DMS114 treated with DMSO at 0.1 percent for 48 hours (cell line): ENCODE measurements around the gene CYP4F22.
"Not testable (repeated sequence)": the region's sequence is repeated elsewhere in the genome, so short reads cannot be mapped to it uniquely, and the experiment has no call there.

ENCODE experiments used
- DNase-seq: peaks from one replicate; lab custom pipeline; 2025; ENCODE audit not compliant: unreplicated experiment; lab: John Stamatoyannopoulos, UW

Gene CYP4F22

DNA sequence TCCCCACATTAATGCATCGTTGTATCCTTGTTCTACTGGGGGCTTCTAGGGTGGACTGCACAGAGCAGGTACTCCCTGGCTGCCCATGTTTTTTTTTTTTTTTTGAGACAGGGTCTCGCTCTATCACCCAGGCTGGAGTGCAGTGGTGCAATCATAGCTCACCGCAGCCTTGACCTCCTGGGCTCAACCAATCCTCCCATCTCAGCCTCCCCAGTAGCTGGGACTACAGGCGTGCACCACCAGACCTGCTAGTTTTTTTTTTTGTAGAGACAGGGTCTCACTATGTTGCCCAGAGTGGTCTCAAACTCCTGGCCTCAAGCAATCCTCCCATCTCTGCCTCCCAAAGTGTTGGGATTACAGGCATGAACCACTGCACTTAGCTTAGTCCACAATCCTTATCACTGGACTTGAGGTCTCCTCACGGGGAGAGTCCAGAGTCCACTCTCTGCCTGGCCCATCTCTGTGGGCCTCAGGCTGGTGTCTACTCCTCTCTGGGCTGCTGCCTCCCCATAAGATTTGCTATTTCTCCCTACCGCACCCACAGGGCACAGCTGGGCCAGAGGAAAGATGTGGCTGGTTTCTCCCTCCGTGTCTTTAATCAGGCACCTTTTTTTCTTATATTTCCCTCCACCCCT lies 56.3 kb downstream of the CYP4F22 start:
- DNase-seq, result no peak

DNA sequence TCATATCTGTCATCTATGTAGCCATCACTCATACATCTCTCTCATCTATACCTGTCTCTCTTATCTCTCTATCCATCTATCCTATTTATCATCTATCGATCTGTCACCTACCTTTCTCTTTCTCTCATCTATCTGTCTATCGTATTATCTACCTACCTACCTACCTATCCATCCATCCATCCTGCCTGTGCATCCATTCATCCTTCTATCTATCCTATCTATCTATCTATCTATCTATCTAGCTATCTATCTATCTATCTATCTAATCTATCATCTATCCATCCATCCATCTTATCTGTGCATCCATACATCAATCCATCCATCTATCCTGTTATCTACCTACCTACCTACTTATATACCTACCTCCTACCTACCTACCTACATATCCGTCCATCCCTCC lies 62.1 kb downstream of the CYP4F22 start:
- no peak for DNase-seq

DNA sequence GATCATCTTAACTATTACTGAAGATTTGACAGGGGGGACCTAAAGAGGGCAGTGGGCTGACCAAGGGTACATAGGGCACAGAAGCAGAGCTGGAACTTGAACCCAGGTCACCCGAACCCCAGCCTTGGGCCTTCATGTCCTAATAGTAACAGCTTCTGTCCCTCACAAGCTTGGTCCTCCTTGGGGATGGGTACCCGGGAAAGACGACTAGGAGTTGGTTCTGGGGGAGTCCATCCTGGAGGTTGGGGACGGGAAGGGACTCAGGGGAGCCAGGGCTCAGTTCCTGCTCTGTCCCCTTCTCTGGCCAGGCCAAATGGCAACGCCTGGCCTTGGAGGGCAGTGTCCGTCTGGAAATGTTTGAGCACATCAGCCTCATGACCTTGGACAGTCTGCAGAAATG lies 67.1 kb downstream of the CYP4F22 start:
- no peak for DNase-seq

DNA sequence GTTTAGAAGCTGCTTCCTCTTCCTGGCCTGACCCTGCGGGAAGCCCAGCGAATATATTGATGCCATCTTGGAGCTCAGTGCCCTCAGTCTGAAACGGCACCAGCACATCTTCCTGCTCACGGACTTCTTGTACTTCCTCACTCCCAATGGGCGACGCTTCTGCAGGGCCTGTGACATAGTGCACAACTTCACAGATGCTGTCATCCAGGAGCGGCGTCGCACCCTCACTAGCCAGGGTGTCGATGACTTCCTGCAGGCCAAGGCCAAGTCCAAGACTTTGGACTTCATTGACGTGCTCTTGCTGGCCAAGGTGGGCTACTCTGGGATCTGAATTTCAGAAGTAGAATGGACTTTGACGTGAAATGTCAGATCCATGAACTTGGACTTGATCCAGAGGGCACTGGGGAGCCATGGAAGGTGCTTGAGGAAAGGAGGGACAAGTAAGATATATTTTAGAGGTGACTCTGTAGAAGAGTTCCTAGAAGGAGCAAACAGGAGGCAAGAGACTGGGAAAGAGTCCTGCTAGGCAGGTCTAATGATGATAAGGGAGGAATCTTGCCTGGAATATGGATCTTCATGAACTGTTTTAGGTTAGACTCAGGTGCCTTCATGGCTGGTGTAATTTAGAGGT lies 68.3 kb downstream of the CYP4F22 start:
- no peak for DNase-seq

DNA sequence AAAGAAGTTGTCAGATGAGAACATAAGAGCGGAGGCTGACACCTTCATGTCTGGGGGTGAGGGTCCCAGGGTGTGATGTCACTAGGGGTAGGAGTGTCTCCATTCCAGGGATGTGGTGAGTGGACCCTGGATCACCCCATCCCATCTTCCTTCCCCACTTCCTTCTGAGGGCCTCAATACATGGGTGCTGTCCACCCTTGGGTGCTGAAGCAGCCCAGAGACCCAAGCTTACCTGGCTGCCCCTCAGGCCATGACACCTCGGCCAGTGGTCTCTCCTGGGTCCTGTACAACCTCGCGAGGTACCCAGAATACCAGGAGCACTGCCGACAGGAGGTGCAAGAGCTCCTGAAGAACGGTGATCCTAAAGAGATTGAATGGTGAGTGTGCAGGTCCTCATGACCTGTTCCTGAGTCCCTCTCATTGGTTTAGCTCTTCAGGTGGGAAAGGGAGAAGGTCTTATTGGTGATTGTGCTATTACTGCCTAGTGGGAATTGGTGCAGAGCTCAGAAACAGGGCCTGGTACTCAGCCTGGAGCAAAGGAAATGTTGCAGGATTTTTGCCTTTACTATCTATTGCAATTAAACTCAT lies 69.0 kb downstream of the CYP4F22 start:
- no peak for DNase-seq

DNA sequence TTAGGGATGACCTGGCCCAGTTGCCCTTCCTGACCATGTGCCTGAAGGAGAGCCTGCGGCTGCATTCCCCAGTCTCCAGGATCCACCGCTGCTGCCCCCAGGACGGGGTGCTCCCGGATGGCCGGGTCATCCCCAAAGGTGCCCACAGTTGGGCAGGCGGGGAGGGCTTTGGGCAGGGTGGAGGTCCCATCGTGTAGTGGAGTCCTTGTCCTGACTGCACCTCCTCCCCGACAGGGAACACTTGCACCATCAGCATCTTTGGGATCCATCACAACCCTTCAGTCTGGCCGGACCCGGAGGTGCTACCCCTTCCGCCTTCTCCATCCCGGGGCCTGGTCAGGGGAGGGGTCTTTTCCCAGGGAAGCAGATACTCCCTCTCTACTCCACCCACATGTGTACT lies 75.0 kb downstream of the CYP4F22 start:
- no peak for DNase-seq

DNA sequence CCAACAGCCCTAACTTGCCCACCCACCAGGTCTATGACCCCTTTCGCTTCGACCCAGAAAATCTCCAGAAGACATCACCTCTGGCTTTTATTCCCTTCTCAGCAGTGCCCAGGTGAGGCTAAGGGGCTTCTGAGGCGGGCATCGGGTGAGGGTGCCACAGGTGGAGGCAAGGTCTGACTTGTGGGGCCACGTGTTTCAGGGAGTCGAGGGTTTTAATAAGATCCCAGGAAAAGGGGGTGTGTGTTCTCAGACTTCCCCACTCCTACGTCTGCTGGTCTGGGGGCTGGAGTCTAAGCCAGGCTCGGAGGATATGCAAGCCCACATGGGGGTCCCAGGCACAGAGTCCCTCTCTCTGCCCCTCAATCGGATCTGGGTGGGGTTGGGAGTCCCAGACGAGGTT lies 75.8 kb downstream of the CYP4F22 start:
- DNase-seq, result no peak

DNA sequence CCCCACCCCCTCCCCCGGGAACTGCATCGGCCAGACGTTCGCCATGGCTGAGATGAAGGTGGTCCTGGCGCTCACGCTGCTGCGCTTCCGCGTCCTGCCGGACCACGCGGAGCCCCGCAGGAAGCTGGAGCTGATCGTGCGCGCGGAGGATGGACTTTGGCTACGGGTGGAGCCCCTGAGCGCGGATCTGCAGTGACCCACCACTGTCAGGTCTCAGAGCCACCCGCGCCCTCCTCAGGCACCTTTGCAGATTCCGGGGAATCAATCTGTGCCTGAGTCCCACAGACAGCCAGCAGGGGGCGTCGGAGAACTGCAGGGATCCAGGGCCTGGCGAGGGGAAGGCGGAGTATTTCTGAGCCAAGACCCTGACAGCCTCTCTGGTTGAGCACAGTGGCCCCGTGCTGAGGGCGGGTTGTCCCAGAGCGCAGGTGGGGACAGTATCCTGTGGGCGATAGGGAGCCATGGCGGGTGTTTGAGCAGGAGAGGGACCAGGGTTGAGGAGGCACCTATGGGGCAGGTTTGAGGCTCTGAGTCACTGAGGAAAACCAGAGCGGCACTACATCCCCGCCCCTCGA lies 76.3 kb downstream of the CYP4F22 start:
- peak; percentile 76 for DNase-seq

DNA sequence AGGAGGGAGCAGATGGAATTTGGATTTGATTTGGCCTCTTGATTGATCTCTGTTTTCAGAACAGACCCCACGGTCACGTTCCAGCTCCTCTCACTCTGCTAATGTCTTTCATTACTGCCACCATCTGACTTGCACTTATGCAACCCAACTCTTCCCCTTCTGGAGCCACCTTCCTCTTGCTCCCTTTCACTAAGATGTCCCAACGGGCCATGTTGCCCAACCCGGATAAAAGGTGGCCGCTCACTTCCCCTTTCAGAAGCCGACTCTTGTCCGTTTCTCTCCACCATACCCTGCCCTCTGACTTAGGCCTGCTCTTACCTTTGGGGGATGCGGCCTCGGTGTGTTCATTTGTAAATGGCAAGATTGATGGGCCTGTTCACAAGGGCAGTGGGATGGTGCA lies 79.3 kb downstream of the CYP4F22 start:
- no peak for DNase-seq

DNA sequence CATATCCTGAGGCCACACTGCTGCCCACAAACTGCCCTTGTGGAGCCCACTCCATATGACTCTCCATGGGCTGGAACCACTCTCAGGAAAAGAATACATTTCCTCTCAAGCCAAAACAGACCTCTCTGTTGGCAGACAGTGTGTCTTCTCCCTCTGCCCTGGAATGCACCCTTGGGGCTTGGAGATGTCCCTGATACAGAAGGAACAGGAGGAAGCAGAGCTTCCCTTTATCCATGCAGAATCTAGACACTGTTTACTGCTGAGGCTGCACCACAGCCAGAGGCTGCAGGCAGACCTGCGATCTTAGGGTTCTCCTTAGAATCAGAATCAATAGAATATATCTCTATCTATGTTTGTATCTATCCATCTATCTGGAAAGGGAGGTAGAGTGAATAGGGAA lies 79.9 kb downstream of the CYP4F22 start:
- no peak for DNase-seq

DNA sequence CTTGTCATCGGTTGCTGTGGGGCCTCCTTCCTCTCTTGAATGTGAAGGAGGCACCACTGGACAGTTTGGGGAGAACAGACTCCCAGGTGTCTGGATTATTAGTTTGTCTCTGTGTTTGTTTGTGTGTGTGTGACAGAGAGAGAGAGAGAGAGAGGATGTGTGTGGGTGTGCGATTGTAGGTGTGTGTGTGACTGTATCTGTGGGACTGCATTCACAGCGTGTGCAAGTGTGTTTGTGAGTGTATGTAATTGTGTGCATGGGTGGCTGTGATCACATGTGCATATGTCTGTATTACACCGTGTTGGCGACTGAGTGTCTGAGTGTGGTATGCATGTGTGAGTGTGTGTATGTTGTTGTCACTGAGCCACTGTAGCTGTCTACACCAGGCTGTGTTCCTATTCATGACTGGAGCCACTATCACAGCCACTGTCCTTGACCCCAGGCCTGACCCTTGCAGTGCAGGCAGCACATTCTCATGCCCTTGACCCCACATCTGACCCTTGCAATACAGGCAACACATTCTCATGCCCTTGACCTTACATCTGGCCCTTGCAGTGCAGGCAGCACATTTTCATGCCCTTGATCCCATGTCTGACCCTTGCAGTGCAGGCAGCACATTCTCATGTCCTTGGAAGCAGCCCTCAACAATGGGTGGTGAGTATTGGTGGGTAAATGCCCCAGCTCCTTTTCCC lies 81.6 kb downstream of the CYP4F22 start:
- DNase-seq, result no peak

DNA sequence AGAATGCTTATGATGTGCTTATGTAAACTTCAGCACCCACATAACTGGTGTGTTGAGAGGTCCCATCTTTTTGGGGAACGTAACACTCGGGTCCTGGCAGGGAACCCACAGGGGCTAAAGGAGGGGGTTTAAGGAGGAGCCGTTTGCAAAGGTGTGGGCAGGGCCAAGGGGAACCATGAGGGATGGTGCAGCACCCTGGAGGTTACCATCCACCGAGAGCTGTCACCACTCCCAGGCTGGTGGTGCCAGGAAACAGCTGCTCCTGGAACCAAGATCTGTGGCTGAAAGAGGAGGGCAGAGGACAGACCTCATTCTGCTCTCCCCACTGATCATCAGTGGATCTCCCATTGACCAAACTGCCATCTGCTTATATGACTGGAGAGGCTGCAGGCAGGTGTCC lies 83.5 kb downstream of the CYP4F22 start:
- DNase-seq, result no peak

DNA sequence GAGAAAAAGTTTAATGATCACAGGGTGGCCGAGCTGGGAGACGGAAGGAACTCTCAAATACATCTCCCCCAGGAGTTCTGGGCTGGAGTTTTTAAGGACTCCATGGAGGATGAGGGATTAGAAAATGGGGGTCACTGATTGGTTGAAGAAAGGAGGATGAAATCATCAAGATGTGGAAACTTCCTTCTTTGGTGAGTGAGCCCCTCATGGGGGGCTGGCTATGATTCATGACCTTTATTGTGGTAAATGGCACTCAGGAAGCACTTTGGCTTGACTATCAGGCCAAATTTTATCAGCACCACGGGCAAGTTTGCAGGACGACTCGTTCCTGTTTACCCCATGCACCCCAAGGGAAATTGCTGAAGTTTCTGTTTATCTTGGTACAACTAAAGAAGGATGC lies 84.2 kb downstream of the CYP4F22 start:
- not testable (repeated sequence) for DNase-seq

DNA sequence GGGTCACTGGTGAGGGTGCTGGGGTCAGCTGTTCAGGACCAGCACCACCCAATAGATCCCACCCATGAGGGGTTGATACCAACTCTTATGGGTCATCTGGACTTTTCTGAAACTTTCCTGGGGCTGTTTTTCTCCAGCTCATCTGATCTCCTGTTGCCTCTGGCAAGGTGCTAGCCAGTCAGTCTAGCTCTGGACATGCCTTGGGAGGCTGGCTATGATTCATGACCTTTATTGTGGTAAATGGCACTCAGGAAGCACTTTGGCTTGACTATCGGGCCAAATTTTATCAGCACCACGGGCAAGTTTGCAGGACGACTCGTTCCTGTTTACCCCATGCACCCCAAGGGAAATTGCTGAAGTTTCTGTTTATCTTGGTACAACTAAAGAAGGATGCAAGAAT lies 85.4 kb downstream of the CYP4F22 start:
- DNase-seq, result not testable (repeated sequence)

DNA sequence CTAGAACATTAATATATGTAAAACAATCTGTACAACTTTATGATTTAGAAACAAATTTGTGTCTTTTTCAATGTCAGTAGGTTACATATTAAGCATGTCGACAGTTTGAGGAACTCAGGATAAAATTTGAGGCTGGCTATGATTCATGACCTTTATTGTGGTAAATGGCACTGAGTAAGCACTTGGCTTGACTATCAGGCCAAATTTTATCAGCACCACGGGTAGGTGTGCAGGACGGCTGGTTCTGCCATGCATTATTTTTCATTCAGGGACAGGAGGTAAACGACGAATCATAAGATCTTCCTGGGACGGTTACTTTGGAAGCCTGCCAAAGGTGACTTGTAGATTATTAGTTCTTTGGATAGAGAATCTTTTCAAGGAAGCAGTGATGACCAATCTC lies 86.7 kb downstream of the CYP4F22 start:
- no peak for DNase-seq
